Endodermal cell (in vitro differentiated cells): ENCODE results near the gene GJC1. TPM values are rescaled to one million over a fixed set of nuclear protein-coding genes. Genes with fewer than 3 reads are reported as not detected.
A peak's percentile ranks its signal among the peaks of the same experiment; 100 is the strongest.

Source experiments
- DNase-seq: peaks from one replicate; pipeline ENCODE4 v3.0.0-alpha.2; 2017
- H3K27ac ChIP-seq: 2 replicates; pipeline ENCODE4 v1.5.1; 2013; ENCODE audit warnings: mild to moderate bottlenecking, low read depth, low read length, moderate library complexity
- H3K27me3 ChIP-seq: 2 replicates; pipeline ENCODE4 v1.6.1; 2013; ENCODE audit warnings: mild to moderate bottlenecking, low read length, moderate library complexity; ENCODE audit not compliant: insufficient read depth, control insufficient read depth, poor library complexity, severe bottlenecking
- H3K36me3 ChIP-seq: 2 replicates; pipeline ENCODE4 v1.7.0; 2013; ENCODE audit warnings: mild to moderate bottlenecking, low read length, moderate library complexity; ENCODE audit not compliant: control insufficient read depth, insufficient read depth
- H3K4me1 ChIP-seq: one replicate; pipeline ENCODE4 v1.7.0; 2013; ENCODE audit warnings: low read length; ENCODE audit not compliant: control insufficient read depth, insufficient read depth
- H3K4me3 ChIP-seq: 2 replicates; pipeline ENCODE4 v1.5.1; 2013; ENCODE audit warnings: mild to moderate bottlenecking, low read length, moderate library complexity
- H3K9ac ChIP-seq: 2 replicates; pipeline ENCODE4 v1.6.1; 2013; ENCODE audit warnings: mild to moderate bottlenecking, low read length, moderate library complexity; ENCODE audit not compliant: poor library complexity, severe bottlenecking; ENCODE audit errors: extremely low read depth
- H3K9me3 ChIP-seq: 2 replicates; pipeline ENCODE4 v1.6.1; 2013; ENCODE audit warnings: mild to moderate bottlenecking, low read length, moderate library complexity; ENCODE audit not compliant: control insufficient read depth
- H3K27ac Mint-ChIP-seq: 2 replicates; pipeline ENCODE4 v1.8.0; 2020; ENCODE audit warnings: mixed read lengths
- H3K27me3 Mint-ChIP-seq: 2 replicates; pipeline ENCODE4 v1.8.0; 2021; ENCODE audit warnings: mild to moderate bottlenecking, mixed read lengths; ENCODE audit not compliant: insufficient read depth
- H3K36me3 Mint-ChIP-seq: 2 replicates; pipeline ENCODE4 v1.8.0; 2020; ENCODE audit warnings: low read depth, mixed read lengths
- H3K4me1 Mint-ChIP-seq: 2 replicates; pipeline ENCODE4 v1.8.0; 2020; ENCODE audit warnings: mixed read lengths
- H3K4me3 Mint-ChIP-seq: 2 replicates; pipeline ENCODE4 v1.8.0; 2020; ENCODE audit warnings: mild to moderate bottlenecking, moderate library complexity, mixed read lengths
- H3K9me3 Mint-ChIP-seq: 2 replicates; pipeline ENCODE4 v1.8.0; 2020; ENCODE audit warnings: mild to moderate bottlenecking, mixed read lengths
- WGBS, 2 experiments: methylation state at CpG; one replicate each; pipeline versions ENCODE4 v1.1.5 to v1.1.7; 2013; ENCODE audit warnings: missing lambda C conversion rate in 2 of 2, mixed read lengths in 1 of 2; ENCODE audit not compliant: insufficient coverage in 1 of 2, insufficient read length in 1 of 2; 5-methylcytosine and 5-hydroxymethylcytosine counted together
- total RNA-seq, 2 donors: library from RNA; stranded (reverse); fragmentation: NEBNext Ultra II Directional in 1 of 2; extraction: Animal tissue kit (Norgen Biotek cat#: 25700) in 1 of 2; gene quantifications; 2 replicates in 1 of 2; 3 replicates in 1 of 2; pipeline ENCODE4 v1.2.1, GENCODE V29; 2021
- TF ChIP-seq, protein P1 (sequence below): fragments of 200-600 bp; sonication (generic); conservative IDR thresholded peaks from 2 replicates; pipeline ENCODE4 v1.5.0; 2021; ENCODE audit warnings: antibody characterized with exemption, mild to moderate bottlenecking

GJC1 gene
- total RNA-seq, 2 donors from 2014 or later = 81.9 to 108 TPM

DNA sequence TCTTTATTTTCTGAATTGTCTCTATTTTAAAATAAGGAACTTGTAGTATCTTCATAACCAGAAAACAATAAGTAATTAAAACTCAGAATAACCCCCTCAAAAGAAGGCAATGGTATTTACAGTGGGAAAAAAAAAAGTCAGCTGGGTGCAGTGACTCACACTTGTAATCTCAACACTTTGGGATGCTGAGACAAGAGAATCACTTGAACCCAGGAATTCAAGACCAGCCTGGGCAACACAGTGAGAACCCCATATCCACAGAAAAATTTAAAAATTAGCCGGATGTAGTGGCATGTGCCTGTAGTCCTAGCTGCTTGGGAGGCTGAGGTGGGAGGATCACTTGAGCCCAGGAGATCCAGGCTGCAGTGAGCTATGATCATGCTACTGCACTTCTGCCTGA is 37.8 kb downstream of the GJC1 start:
- Mint-ChIP-seq H3K4me3 (no peak overlapping the region), H3K36me3 (peaks cover 1% of the 10 kb centered on the region), H3K27ac (no peak overlapping the region), H3K4me1 (peaks cover 7% of the 10 kb centered on the region), H3K9me3 (no peaks in the 10 kb centered on the region), H3K27me3 (no peaks in the 10 kb centered on the region)
- H3K4me1 ChIP-seq = no peaks in the 10 kb centered on the region
- no peak overlapping the region for H3K9ac ChIP-seq
- H3K36me3 ChIP-seq = peaks cover under 1% of the 10 kb centered on the region
- TF ChIP-seq, protein P1, sequence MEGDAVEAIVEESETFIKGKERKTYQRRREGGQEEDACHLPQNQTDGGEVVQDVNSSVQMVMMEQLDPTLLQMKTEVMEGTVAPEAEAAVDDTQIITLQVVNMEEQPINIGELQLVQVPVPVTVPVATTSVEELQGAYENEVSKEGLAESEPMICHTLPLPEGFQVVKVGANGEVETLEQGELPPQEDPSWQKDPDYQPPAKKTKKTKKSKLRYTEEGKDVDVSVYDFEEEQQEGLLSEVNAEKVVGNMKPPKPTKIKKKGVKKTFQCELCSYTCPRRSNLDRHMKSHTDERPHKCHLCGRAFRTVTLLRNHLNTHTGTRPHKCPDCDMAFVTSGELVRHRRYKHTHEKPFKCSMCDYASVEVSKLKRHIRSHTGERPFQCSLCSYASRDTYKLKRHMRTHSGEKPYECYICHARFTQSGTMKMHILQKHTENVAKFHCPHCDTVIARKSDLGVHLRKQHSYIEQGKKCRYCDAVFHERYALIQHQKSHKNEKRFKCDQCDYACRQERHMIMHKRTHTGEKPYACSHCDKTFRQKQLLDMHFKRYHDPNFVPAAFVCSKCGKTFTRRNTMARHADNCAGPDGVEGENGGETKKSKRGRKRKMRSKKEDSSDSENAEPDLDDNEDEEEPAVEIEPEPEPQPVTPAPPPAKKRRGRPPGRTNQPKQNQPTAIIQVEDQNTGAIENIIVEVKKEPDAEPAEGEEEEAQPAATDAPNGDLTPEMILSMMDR = no peak
- H3K27me3 ChIP-seq = no peaks in the 10 kb centered on the region
- H3K9me3 ChIP-seq = no peaks in the 10 kb centered on the region
- WGBS, 2 experiments = 79 to 100% methylated on average over 1 of the region's 1 CpG
- no peak for DNase-seq
- H3K4me3 ChIP-seq = no peak overlapping the region
- H3K27ac ChIP-seq = no peak overlapping the region

DNA sequence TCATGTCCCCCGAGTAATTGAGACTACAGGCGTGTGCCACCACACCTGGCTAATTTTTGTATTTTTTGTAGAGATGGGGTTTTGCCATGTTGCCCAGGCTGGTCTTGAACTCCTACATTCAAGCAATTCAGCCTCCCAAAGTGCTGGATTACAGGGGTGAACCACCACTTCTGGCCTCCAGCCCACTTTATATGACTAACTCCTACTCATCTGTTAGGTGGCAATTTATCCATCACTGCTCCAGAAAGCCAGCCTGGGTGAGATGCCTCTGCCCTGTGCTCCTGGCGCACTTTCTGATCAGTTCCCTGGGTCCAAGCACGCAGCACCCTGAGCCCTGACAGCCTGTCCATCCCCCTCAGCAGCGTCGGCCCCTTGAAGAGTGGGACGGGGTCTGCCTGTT is 41.9 kb downstream of the GJC1 start:
- Histone ChIP-seq H3K9me3 (no peaks in the 10 kb centered on the region), H3K4me3 (no peak overlapping the region), H3K9ac (no peak overlapping the region), H3K27ac (no peak overlapping the region), H3K4me1 (no peaks in the 10 kb centered on the region), H3K36me3 (no peaks in the 10 kb centered on the region), H3K27me3 (no peaks in the 10 kb centered on the region)
- TF ChIP-seq, protein P1 = no peak
- Mint-ChIP-seq H3K4me1 (no peaks in the 10 kb centered on the region), H3K27me3 (no peaks in the 10 kb centered on the region), H3K9me3 (no peaks in the 10 kb centered on the region), H3K36me3 (no peaks in the 10 kb centered on the region), H3K27ac (no peak overlapping the region), H3K4me3 (no peak overlapping the region)
- peak; percentile 45 for DNase-seq
- WGBS, 2 experiments = 87% methylated on average over 7 of the region's 7 CpGs; no CpG with 5 or more reads in 1 of the 2 experiments

DNA sequence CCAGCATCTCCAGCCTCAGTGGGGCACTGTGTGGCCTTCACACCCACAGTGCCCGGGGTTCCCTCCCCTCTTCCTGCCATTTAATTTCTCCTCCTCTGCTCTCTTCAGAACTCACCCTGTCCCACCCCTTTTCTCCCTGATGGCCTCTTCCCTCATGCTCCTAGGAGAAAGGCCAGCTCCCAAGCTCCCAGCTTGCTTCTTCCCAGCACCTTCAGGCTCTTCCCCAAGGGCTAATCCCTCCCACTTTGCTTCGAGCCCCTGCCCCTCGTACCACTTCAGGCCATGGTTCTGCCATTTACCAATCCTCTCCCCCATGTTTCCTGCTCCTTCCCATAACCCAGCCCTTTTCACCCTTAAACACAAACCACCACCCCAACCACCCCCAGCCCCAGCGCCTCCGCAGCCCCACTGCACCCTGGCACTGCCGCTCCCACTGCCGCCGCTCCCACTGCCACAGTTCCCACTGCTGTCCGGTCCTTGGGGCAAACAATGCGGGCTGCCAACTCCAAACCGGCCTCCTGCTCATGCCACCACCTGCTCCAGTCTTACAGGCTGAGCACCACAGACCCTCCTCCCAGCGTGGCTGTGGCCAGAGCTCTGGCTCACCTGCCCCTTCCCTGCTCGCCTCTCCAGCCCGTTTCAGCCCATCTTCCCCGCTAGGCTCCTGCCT is 42.7 kb downstream of the GJC1 start:
- H3K4me1 ChIP-seq = no peaks in the 10 kb centered on the region
- no peak overlapping the region for H3K9ac ChIP-seq
- H3K36me3 ChIP-seq = no peaks in the 10 kb centered on the region
- H3K4me3 Mint-ChIP-seq = no peak overlapping the region
- no peaks in the 10 kb centered on the region for H3K36me3 Mint-ChIP-seq
- H3K9me3 ChIP-seq = no peaks in the 10 kb centered on the region
- H3K27ac ChIP-seq = no peak overlapping the region
- no peaks in the 10 kb centered on the region for H3K9me3 Mint-ChIP-seq
- no peak overlapping the region for H3K4me3 ChIP-seq
- peak; percentile 62 for DNase-seq
- H3K4me1 Mint-ChIP-seq = no peaks in the 10 kb centered on the region
- H3K27me3 ChIP-seq = no peaks in the 10 kb centered on the region
- no peak overlapping the region for H3K27ac Mint-ChIP-seq
- TF ChIP-seq, protein P1 = no peak
- WGBS, 2 experiments = 85 to 88% methylated on average over 8 to 15 of the region's 15 CpGs
- no peaks in the 10 kb centered on the region for H3K27me3 Mint-ChIP-seq
